Measurements from ENCODE around the gene QRICH1.

GRCh38 chr3:49013113-49013737 lies 80.6 kb downstream of the QRICH1 start:
- TF ChIP-seq CTCF (conservative IDR thresholded peaks at IDR 0.05; ENCODE audit: low read depth, low read length) (no peak), EZH2 (IDR thresholded peaks at IDR 0.05; ENCODE audit: borderline replicate concordance, low read depth, low read length, poor library complexity, severe bottlenecking) (no peak)
